Muscle layer of duodenum (tissue), 2 donors: ENCODE results near the gene PRDX2.

Experiments
- H3K27ac ChIP-seq: one replicate; pipeline ENCODE4 v1.7.0; 2013; ENCODE audit warnings: mild to moderate bottlenecking, low read length
- H3K27me3 ChIP-seq: one replicate; pipeline ENCODE4 v1.7.0; 2013; ENCODE audit warnings: low read depth, mild to moderate bottlenecking, control low read depth, low read length
- H3K36me3 ChIP-seq, 2 donors: one replicate each; pipeline ENCODE4 v1.7.0; 2013; ENCODE audit warnings: low read length in 2 of 2, control low read depth in 1 of 2, mild to moderate bottlenecking in 1 of 2; ENCODE audit not compliant: insufficient read depth in 2 of 2, control insufficient read depth in 1 of 2
- H3K4me1 ChIP-seq, 2 donors: one replicate each; pipeline ENCODE4 v1.7.0; 2013; ENCODE audit warnings: low read length in 2 of 2, mild to moderate bottlenecking in 2 of 2, control low read depth in 1 of 2, moderate library complexity in 1 of 2; ENCODE audit not compliant: insufficient read depth in 2 of 2, control insufficient read depth in 1 of 2
- H3K4me3 ChIP-seq, 2 donors: one replicate each; pipeline ENCODE4 v1.7.0; 2013; ENCODE audit warnings: low read length in 2 of 2, low read depth in 1 of 2, mild to moderate bottlenecking in 1 of 2
- H3K9me3 ChIP-seq, 2 donors: one replicate each; pipeline ENCODE4 v1.7.0; 2013; ENCODE audit warnings: low read length in 2 of 2, control low read depth in 1 of 2, mild to moderate bottlenecking in 1 of 2; ENCODE audit not compliant: control insufficient read depth in 1 of 2
- donor health status: healthy.

The PRDX2 gene

GRCh38 chr19:12756150-12756883 is 45.3 kb downstream of the PRDX2 start:
- Histone ChIP-seq H3K36me3 (no peaks in the 10 kb centered on the region), H3K4me3 (no peak overlapping the region), H3K4me1 (peaks cover 0 to 4% of the 10 kb centered on the region in 2 donors), H3K9me3 (no peaks in the 10 kb centered on the region), H3K27me3 (peaks cover 6% of the 10 kb centered on the region), H3K27ac (no peak overlapping the region)

DNA sequence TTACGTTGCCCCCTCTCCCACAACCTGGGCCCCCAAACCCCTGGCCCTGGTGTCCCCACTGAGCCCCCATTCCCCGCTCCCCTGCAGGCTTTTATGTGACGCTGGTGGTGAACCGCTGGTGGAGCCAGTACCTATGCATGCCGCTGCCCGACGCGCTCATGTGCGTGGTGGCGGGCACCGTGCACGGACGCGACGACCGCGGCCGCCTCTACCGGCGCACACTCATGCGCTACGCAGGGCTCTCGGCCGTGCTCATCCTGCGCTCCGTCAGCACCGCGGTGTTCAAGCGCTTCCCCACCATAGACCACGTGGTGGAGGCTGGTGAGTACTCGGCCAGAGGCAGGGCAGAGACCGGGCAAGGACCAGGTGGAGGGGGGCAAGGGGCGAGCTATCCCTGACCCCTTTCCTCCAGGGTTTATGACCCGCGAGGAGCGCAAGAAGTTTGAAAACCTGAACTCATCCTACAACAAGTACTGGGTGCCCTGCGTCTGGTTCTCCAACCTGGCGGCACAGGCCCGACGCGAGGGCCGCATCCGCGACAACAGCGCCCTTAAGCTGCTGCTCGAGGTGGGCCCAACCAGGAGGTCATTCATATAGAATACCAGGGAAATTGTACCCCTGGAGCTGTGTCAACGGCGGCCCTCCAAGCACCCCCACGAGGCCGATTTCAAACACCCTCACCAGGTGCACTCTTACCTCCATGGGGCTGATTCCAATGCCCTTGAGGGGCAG is 47.0 kb downstream of the PRDX2 start:
- Histone ChIP-seq H3K36me3 (no peaks in the 10 kb centered on the region), H3K4me3 (no peak overlapping the region), H3K4me1 (peaks cover 0 to 4% of the 10 kb centered on the region in 2 donors), H3K27ac (no peak overlapping the region), H3K27me3 (peaks cover 6% of the 10 kb centered on the region), H3K9me3 (no peaks in the 10 kb centered on the region)

GRCh38 chr19:12752056-12752781 is 49.4 kb downstream of the PRDX2 start:
- peaks cover 6% of the 10 kb centered on the region for H3K27me3 ChIP-seq
- no peak overlapping the region for H3K4me3 ChIP-seq
- no peak overlapping the region for H3K27ac ChIP-seq

DNA sequence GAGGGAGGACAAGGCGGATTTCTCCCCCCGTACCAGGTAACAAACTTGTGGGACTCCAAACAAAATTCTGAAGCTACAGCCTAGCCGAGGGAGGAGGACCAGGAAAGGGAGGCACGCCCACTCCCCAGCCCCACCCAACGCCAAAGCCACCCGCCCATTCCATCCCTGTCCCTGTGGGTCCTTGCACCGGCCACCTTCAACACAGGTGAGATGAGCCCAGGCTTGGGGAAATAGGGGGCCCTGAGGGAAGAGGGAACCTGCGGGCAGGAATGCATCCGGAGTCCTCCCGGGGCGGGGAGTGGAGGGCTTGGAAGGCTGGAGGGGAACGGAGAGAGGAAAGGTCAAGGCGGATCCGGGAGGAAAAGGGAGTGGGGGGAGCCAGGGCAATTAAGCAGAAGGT is 50.0 kb downstream of the PRDX2 start, which contains the start of gene BEST2:
BEST2 (plus strand) TSS at position 157 of the 400 bp plus-strand sequence. CDS start 802 bp downstream, outside the sequence.
- Histone ChIP-seq H3K27ac (no peak within 1 kb of the TSS), H3K9me3 (peaks cover 0 to 11% of the 10 kb centered on the region in 2 donors), H3K4me3 (no peak within 1 kb of the TSS), H3K36me3 (peaks cover 11 to 17% of the 10 kb centered on the region in 2 donors), H3K27me3 (peaks cover 6% of the 10 kb centered on the region), H3K4me1 (no peaks in the 10 kb centered on the region)

More at GRCh38 chr19:12752056-12752781, 49.4 kb downstream of the PRDX2 start:
- Histone ChIP-seq H3K9me3 (peaks cover 0 to 9% of the 10 kb centered on the region in 2 donors), H3K36me3 (peaks cover 9 to 11% of the 10 kb centered on the region in 2 donors), H3K4me1 (no peaks in the 10 kb centered on the region)

DNA sequence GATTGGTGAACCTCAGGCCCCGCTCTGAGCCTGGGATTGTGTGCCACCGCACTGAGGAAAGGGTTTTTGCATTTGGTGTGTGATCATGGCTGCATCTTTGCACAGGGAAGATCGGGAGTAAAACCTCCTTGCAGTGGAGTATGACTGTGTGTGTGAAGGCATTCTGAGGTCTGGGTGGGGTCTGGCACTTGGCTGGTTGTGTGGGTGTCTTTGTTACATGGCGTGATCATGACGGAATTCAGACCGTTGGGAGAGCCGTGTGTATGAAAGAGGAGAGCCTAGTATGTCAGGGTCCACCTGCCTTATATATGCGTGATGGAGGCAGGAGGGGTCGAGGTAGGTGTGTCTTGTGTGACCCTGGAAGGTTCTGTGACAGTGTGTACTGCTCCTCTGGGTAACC is 50.7 kb downstream of the PRDX2 start:
- Histone ChIP-seq H3K27me3 (peaks cover 6% of the 10 kb centered on the region), H3K27ac (no peak overlapping the region), H3K4me3 (no peak overlapping the region), H3K36me3 (peaks cover 14 to 25% of the 10 kb centered on the region in 2 donors), H3K4me1 (no peaks in the 10 kb centered on the region), H3K9me3 (peaks cover 0 to 11% of the 10 kb centered on the region in 2 donors)

- H3K9me3 ChIP-seq, result peaks cover 0 to 11% of the 10 kb centered on the region in 2 donors
- H3K27ac ChIP-seq, result no peak overlapping the region
- H3K4me1 ChIP-seq, result no peaks in the 10 kb centered on the region
- H3K36me3 ChIP-seq, result peaks cover 14 to 33% of the 10 kb centered on the region in 2 donors
- H3K27me3 ChIP-seq, result peaks cover 6% of the 10 kb centered on the region
- no peak overlapping the region for H3K4me3 ChIP-seq
Observed at GRCh38 chr19:12749938-12750521, 51.6 kb downstream of the PRDX2 start.

GRCh38 chr19:12748489-12748888 is 53.1 kb downstream of the PRDX2 start:
- Histone ChIP-seq H3K4me3 (no peak overlapping the region), H3K27ac (no peak overlapping the region), H3K9me3 (peaks cover 0 to 11% of the 10 kb centered on the region in 2 donors), H3K27me3 (peaks cover 4% of the 10 kb centered on the region), H3K4me1 (no peaks in the 10 kb centered on the region), H3K36me3 (peaks cover 14 to 42% of the 10 kb centered on the region in 2 donors)
